HCT116 (cell line): ENCODE results near the gene TBX5. TPM values are rescaled to one million over a fixed set of nuclear protein-coding genes. Genes with fewer than 3 reads are reported as not detected.

Experiments
- ATAC-seq: fragments of 200-7000 bp; cut with Tn5 transposase; 2 replicates; pipeline ENCODE4 v1.9.1; 2020; ENCODE audit warnings: mild to moderate bottlenecking, moderate library complexity
- BruUV-seq: library from RNA; stranded (reverse); fragments of 400-500 nt; replicated peaks from 2 replicates; lab custom pipeline; 2021; lab: Mats Ljungman, UMichigan
- CTCF ChIA-PET: fragments of 300-600 bp; sonication (Branson Sonifier 250); formaldehyde crosslinking; loops from one replicate; lab custom pipeline; 2021; ENCODE audit warnings: antibody characterized with exemption; lab: Charles Lee
- POLR2A ChIA-PET: fragments of 300-600, 350-600 bp; sonication (Branson Sonifier 250); formaldehyde crosslinking; loops from one replicate; lab custom pipeline; 2021; ENCODE audit warnings: antibody characterized with exemption; lab: Charles Lee
- RAD21 ChIA-PET, 2 experiments: fragments of 300-600 bp; sonication (Branson Sonifier 250); formaldehyde crosslinking; loops; one replicate each; lab custom pipeline; 2023; ENCODE audit warnings: low total read pairs in 2 of 2; ENCODE audit not compliant: uncharacterized antibody in 2 of 2, unreplicated experiment in 2 of 2, low non-redundant PET in 1 of 2; lab: Charles Lee
- DNase-seq: peaks from one replicate; pipeline ENCODE4 v3.0.0-alpha.2; 2010; ENCODE audit warnings: low read depth, low spot score
- H2AFZ ChIP-seq: fragments of 200-600 bp; shearing (Covaris generic), sonication (generic); 2 replicates; pipeline ENCODE4 v1.6.1; 2017; ENCODE audit warnings: low read depth, mixed run types, mixed read lengths, antibody characterized with exemption, low read length; ENCODE audit not compliant: poor library complexity, severe bottlenecking
- H3K27ac ChIP-seq: 2 replicates; pipeline ENCODE4 v1.5.1; 2012; ENCODE audit warnings: low read depth, low read length
- H3K27me3 ChIP-seq: fragments of 200-600 bp; sonication (generic); 2 replicates; pipeline ENCODE4 v1.6.1; 2016; ENCODE audit warnings: mixed run types, low read length, mixed read lengths; ENCODE audit not compliant: insufficient read depth
- H3K36me3 ChIP-seq, 2 experiments: fragments of 200-500 bp in 1 of 2; fragments of 200-600 bp in 1 of 2; sonication (Bioruptor generic) in 1 of 2; sonication (generic) in 1 of 2; 2 replicates each; pipeline versions ENCODE4 v1.5.1 to v1.6.1; 2014 to 2016; ENCODE audit warnings: low read length in 2 of 2, inconsistent platforms in 1 of 2, mixed read lengths in 1 of 2, mixed run types in 1 of 2; ENCODE audit not compliant: insufficient read depth in 2 of 2, control insufficient read depth in 1 of 2
- H3K4me1 ChIP-seq, 2 experiments: fragments of 200-600 bp in 1 of 2; sonication (generic) in 1 of 2; 2 replicates each; pipeline versions ENCODE4 v1.5.1 to v1.6.1; 2012 to 2017; ENCODE audit warnings: low read length in 2 of 2, inconsistent platforms in 1 of 2, mild to moderate bottlenecking in 1 of 2, mixed read lengths in 1 of 2, mixed run types in 1 of 2, moderate library complexity in 1 of 2; ENCODE audit not compliant: insufficient read depth in 2 of 2, control insufficient read depth in 1 of 2
- H3K4me2 ChIP-seq: fragments of 200-600 bp; sonication (generic); 2 replicates; pipeline ENCODE4 v1.6.1; 2017; ENCODE audit warnings: mixed run types, low read length, mixed read lengths
- H3K4me3 ChIP-seq, 2 experiments: fragments of 200-600 bp in 1 of 2; sonication (generic) in 1 of 2; replicated peaks in 1 of 2; 2 replicates each; pipeline ENCODE4 v1.5.1; 2011 to 2016; ENCODE audit warnings: low read length in 2 of 2, control low read depth in 1 of 2, low read depth in 1 of 2, mild to moderate bottlenecking in 1 of 2, mixed read lengths in 1 of 2, mixed run types in 1 of 2
- H3K79me2 ChIP-seq: fragments of 200-600 bp; sonication (generic); 2 replicates; pipeline ENCODE4 v1.6.1; 2017; ENCODE audit warnings: mild to moderate bottlenecking, mixed run types, low read length, moderate library complexity, mixed read lengths; ENCODE audit not compliant: insufficient read depth
- H3K9ac ChIP-seq: fragments of 200-600 bp; sonication (generic); 2 replicates; pipeline ENCODE4 v1.6.1; 2016; ENCODE audit warnings: low read length, mixed read lengths
- H3K9me2 ChIP-seq: fragments of 200-600 bp; sonication (generic), shearing (Covaris generic); 2 replicates; pipeline ENCODE4 v1.6.1; 2017; ENCODE audit warnings: mixed run types, mild to moderate bottlenecking, moderate library complexity; ENCODE audit not compliant: insufficient read depth
- H3K9me3 ChIP-seq, 2 experiments: fragments of 200-500 bp in 1 of 2; fragments of 200-600 bp in 1 of 2; sonication (Bioruptor generic) in 1 of 2; sonication (generic) in 1 of 2; 2 replicates each; pipeline ENCODE4 v1.6.1; 2014 to 2017; ENCODE audit warnings: low read length in 2 of 2, mixed read lengths in 2 of 2, inconsistent platforms in 1 of 2, low read depth in 1 of 2, mild to moderate bottlenecking in 1 of 2, mixed run types in 1 of 2, moderate library complexity in 1 of 2; ENCODE audit not compliant: control insufficient read depth in 1 of 2, insufficient read depth in 1 of 2
- H4K20me1 ChIP-seq: fragments of 200-600 bp; sonication (generic), shearing (Covaris generic); 2 replicates; pipeline ENCODE4 v1.6.1; 2017; ENCODE audit warnings: mixed run types, mild to moderate bottlenecking, moderate library complexity; ENCODE audit not compliant: insufficient read depth
- ATF3 ChIP-seq: IDR thresholded peaks from 2 replicates; pipeline ENCODE4 v1.6.1; 2012
- CTCF ChIP-seq, 3 experiments: fragments of 200-600 bp in 1 of 3; sonication (generic) in 1 of 3; IDR thresholded peaks in 2 of 3; conservative IDR thresholded peaks in 1 of 3; 2 replicates each; pipeline ENCODE4 v1.5.1; 2012 to 2017; ENCODE audit warnings: low read depth in 2 of 3, low read length in 2 of 3, antibody characterized with exemption in 1 of 3, borderline replicate concordance in 1 of 3, control low read depth in 1 of 3, mild to moderate bottlenecking in 1 of 3, mixed read lengths in 1 of 3, mixed run types in 1 of 3, moderate library complexity in 1 of 3; ENCODE audit not compliant: insufficient read depth in 1 of 3
- EGR1 ChIP-seq: IDR thresholded peaks from 2 replicates; pipeline ENCODE4 v1.6.1; 2012; ENCODE audit warnings: low read depth
- ELF1 ChIP-seq: IDR thresholded peaks from 2 replicates; pipeline ENCODE4 v1.6.1; 2012; ENCODE audit warnings: low read depth, borderline replicate concordance
- EZH2 ChIP-seq: fragments of 200-600 bp; sonication (generic); IDR thresholded peaks from 2 replicates; pipeline ENCODE4 v1.6.1; 2017; ENCODE audit warnings: antibody characterized with exemption, mixed run types
- FOSL1 ChIP-seq: IDR thresholded peaks from 2 replicates; pipeline ENCODE4 v1.6.1; 2012; ENCODE audit warnings: low read depth
- POLR2AphosphoS5 ChIP-seq: IDR thresholded peaks from 2 replicates; pipeline ENCODE4 v1.6.1; 2011; ENCODE audit warnings: mild to moderate bottlenecking, low read depth, low read length, moderate library complexity
- SRF ChIP-seq: IDR thresholded peaks from 2 replicates; pipeline ENCODE4 v1.6.1; 2012; ENCODE audit warnings: low read depth
- ZNF274 ChIP-seq: fragments of 200-500 bp; sonication (Bioruptor generic); IDR thresholded peaks from 2 replicates; pipeline ENCODE4 v1.6.1; 2014; ENCODE audit warnings: mild to moderate bottlenecking, low read depth, low read length, inconsistent platforms
- intact Hi-C: fragments of 100-400 bp; cut with micrococcal nuclease; formaldehyde crosslinking; loops from 2 replicates; pipeline ENCODE4 v1.10.0; 2022
- total RNA-seq: library from RNA; stranded (reverse); gene quantifications from one replicate; pipeline ENCODE4 v1.2.1, GENCODE V29; 2021; ENCODE audit not compliant: unreplicated experiment

TBX5 gene
- total RNA-seq, 1 experiment from 2014 or later, result 0.10 TPM

- intact Hi-C loops, result no loop called here
- DNase-seq, result no peak
- no peak for ATAC-seq
- Histone ChIP-seq H3K4me3 (no peak overlapping the region), H3K36me3 (no peaks in the 10 kb centered on the region), H3K79me2 (no peaks in the 10 kb centered on the region), H3K27ac (no peak overlapping the region), H3K9ac (no peak overlapping the region), H3K4me1 (no peaks in the 10 kb centered on the region), H4K20me1 (no peaks in the 10 kb centered on the region), H3K9me3 (no peaks in the 10 kb centered on the region), H3K4me2 (no peak overlapping the region), H3K27me3 (peaks cover 28% of the 10 kb centered on the region), H3K9me2 (no peaks in the 10 kb centered on the region), H2AFZ (no peak overlapping the region)
- TF ChIP-seq ATF3 (no peak), ZNF274 (no peak), FOSL1 (no peak), EZH2 (no peak), EGR1 (no peak), CTCF (IDR thresholded peaks at IDR 0.05 in 2 of 3, conservative IDR thresholded peaks at IDR 0.05 in 1 of 3; ENCODE audit: borderline replicate concordance in 1 of 3, insufficient read depth in 1 of 3, low read depth in 2 of 3, low read length in 2 of 3) (no peak)
- ChIA-PET POLR2A (no interaction called here), CTCF (no interaction called here), RAD21 (no interaction called here)
- BruUV-seq, result no TSS peak
Observed at GRCh38 chr12:114342656-114343055, 63.3 kb downstream of the TBX5 start.

GRCh38 chr12:114341635-114342034, 64.3 kb downstream of the TBX5 start:
- no TSS peak for BruUV-seq
- CTCF ChIA-PET, result no interaction called here

More at GRCh38 chr12:114341635-114342034, 64.3 kb downstream of the TBX5 start:
- ChIA-PET POLR2A (no interaction called here), RAD21 (no interaction called here)
- intact Hi-C loops, result no loop called here
- H3K36me3 ChIP-seq, result no peaks in the 10 kb centered on the region
- no peak overlapping the region for H3K4me3 ChIP-seq
- no peak overlapping the region for H2AFZ ChIP-seq
- no peak for ATAC-seq
- H3K4me2 ChIP-seq, result no peak overlapping the region
- no peaks in the 10 kb centered on the region for H3K4me1 ChIP-seq
- H4K20me1 ChIP-seq, result no peaks in the 10 kb centered on the region
- H3K27ac ChIP-seq, result no peak overlapping the region
- DNase-seq, result no peak
- H3K79me2 ChIP-seq, result no peaks in the 10 kb centered on the region
- H3K9me2 ChIP-seq, result no peaks in the 10 kb centered on the region
- H3K9me3 ChIP-seq, result no peaks in the 10 kb centered on the region
- H3K27me3 ChIP-seq, result peaks cover 31% of the 10 kb centered on the region
- H3K9ac ChIP-seq, result no peak overlapping the region
- TF ChIP-seq ELF1 (no peak), SRF (no peak), POLR2AphosphoS5 (no peak)
